Measurements from ENCODE around the gene EID2B. TPM values are rescaled to one million over a fixed set of nuclear protein-coding genes. Genes with fewer than 3 reads are reported as not detected.

The EID2B gene
- total and polyA plus RNA-seq, 10 of the 15 experiments (the other 5 are each of a cell fraction or from before 2014, with no cell fraction given): 2.9 to 10.1 (median 5.0) TPM

DNA sequence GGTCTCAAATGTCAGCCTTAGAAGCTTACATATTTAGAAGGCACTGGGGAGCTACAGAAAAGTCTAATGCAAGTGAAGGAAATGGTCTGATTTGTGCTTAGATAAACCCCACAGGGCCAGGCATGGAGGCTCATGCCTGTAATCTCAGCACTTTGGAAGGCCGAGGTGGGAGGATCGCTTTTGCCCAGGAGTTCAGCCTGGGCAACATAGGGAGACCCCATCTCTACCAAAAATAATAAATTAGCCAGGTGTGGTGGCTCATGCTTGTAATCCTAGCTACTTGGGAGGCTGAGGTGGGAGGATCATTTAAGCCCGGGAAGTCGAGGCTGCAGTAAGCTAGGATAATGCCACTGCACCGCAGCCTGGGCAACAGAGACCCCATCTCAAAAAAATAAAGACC is 36.6 kb downstream of the EID2B start:
- Histone ChIP-seq H3K79me2 (ENCODE audit: control insufficient read depth, insufficient read depth, low read length) (no peaks in the 10 kb centered on the region), H4K20me1 (ENCODE audit: control insufficient read depth, insufficient read depth) (no peaks in the 10 kb centered on the region), H3K9me3 (replicated peaks; ENCODE audit: control insufficient read depth, insufficient read depth, low read length) (no peaks in the 10 kb centered on the region), H3K4me3 (no peak overlapping the region), H3K27me3 (replicated peaks in 1 of 2; ENCODE audit: control insufficient read depth in 2 of 2, insufficient read depth in 2 of 2, low read length in 1 of 2) (peaks cover 0 to 19% of the 10 kb centered on the region in 2 experiments; a peak in 2 of 4 replicates), H3K27ac (ENCODE audit: control insufficient read depth, insufficient read depth) (no peak overlapping the region), H3K4me2 (ENCODE audit: control insufficient read depth, insufficient read depth) (no peak overlapping the region), H2AFZ (ENCODE audit: control insufficient read depth, low read depth, low read length) (no peak overlapping the region), H3K36me3 (ENCODE audit: control insufficient read depth in 2 of 2, insufficient read depth in 2 of 2, low read length in 1 of 2) (no peaks in the 10 kb centered on the region), H3K9ac (ENCODE audit: control insufficient read depth, insufficient read depth, low read length) (no peak overlapping the region), H3K4me1 (ENCODE audit: control insufficient read depth, insufficient read depth, low read length) (peaks cover 10% of the 10 kb centered on the region)
- 28% methylated on average over 5 of the region's 5 CpGs for WGBS (ENCODE audit: insufficient coverage, insufficient replicate concordance, low lambda C conversion rate, missing lambda C conversion rate)
- ATAC-seq (no peak), DNase-seq (ENCODE audit: low read depth, low spot score) (no peak), FAIRE-seq (no peak)
- ChIA-PET POLR2A (interaction anchor here (1.0 kb wide), 1 partner anchor 60 kb away, joined by 3 read pairs; the partner anchor contains the start of gene RPS16), SMC1A (ENCODE audit: uncharacterized antibody, unreplicated experiment) (interaction anchor here (0.8 to 1.5 kb wide), 2 partner anchors 55 to 177 kb away, joined by 3 to 4 read pairs; no protein-coding TSS in a partner anchor), RAD21 (ENCODE audit: unreplicated experiment) (no interaction called here), CTCF (interaction anchor here (0.6 to 2.9 kb wide), 5 partner anchors 19 to 177 kb away, joined by 3 to 16 read pairs (median 4); partner anchors contain the start of gene SELENOV)
- in situ Hi-C loops (cut with MboI): no loop called here
- BruUV-seq (replicated peaks): no TSS peak
- intact Hi-C loops (cut with micrococcal nuclease; ENCODE audit: unreplicated experiment): loop anchor here (5.0 kb wide), 1 partner anchor 49 kb away; the partner anchor contains the start of gene SUPT5H
- TF ChIP-seq KLF5 (IDR thresholded peaks at IDR 0.05; ENCODE audit: partially characterized antibody) (no peak), TCF7 (IDR thresholded peaks at IDR 0.05; ENCODE audit: borderline replicate concordance) (no peak), CHD4 (IDR thresholded peaks at IDR 0.05) (no peak), NR2C1 (IDR thresholded peaks at IDR 0.05) (no peak), ASH2L (IDR thresholded peaks at IDR 0.05; ENCODE audit: borderline replicate concordance, low read depth) (no peak)
- TF ChIP-seq, protein P1, sequence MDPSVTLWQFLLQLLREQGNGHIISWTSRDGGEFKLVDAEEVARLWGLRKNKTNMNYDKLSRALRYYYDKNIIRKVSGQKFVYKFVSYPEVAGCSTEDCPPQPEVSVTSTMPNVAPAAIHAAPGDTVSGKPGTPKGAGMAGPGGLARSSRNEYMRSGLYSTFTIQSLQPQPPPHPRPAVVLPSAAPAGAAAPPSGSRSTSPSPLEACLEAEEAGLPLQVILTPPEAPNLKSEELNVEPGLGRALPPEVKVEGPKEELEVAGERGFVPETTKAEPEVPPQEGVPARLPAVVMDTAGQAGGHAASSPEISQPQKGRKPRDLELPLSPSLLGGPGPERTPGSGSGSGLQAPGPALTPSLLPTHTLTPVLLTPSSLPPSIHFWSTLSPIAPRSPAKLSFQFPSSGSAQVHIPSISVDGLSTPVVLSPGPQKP (IDR thresholded peaks at IDR 0.05; ENCODE audit: low read depth, low read length): no peak

DNA sequence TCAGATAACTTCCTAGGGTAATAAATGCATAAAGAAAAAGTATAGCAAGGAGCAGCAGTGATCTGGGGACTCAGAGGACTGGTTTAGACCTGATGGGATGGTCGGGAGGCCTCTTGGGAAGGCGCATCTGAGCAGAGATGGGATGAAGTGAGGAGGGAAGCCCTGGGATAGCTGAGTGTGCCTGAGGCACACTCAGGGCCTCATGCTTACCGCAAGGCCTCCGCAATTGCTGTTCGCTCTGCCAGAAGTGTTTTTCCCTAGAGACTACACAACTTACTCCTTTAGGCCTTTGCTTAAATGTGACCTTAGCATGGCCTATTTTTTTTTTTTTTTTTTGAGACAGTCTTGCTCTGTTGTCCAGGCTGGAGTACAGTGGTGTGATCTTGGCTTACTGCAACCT is 38.0 kb downstream of the EID2B start:
- Histone ChIP-seq H2AFZ (ENCODE audit: control insufficient read depth, low read depth, low read length) (no peak overlapping the region), H3K4me3 (no peak overlapping the region), H3K27ac (ENCODE audit: control insufficient read depth, insufficient read depth) (no peak overlapping the region), H3K4me2 (ENCODE audit: control insufficient read depth, insufficient read depth) (no peak overlapping the region), H3K4me1 (ENCODE audit: control insufficient read depth, insufficient read depth, low read length) (peaks cover 10% of the 10 kb centered on the region), H3K9me3 (replicated peaks; ENCODE audit: control insufficient read depth, insufficient read depth, low read length) (no peaks in the 10 kb centered on the region), H3K36me3 (ENCODE audit: control insufficient read depth in 2 of 2, insufficient read depth in 2 of 2, low read length in 1 of 2) (peaks cover 2 to 5% of the 10 kb centered on the region in 2 experiments; a peak in 1 of 4 replicates), H3K27me3 (replicated peaks in 1 of 2; ENCODE audit: control insufficient read depth in 2 of 2, insufficient read depth in 2 of 2, low read length in 1 of 2) (peaks cover 0 to 19% of the 10 kb centered on the region in 2 experiments; a peak in 2 of 4 replicates), H3K79me2 (ENCODE audit: control insufficient read depth, insufficient read depth, low read length) (no peaks in the 10 kb centered on the region), H4K20me1 (ENCODE audit: control insufficient read depth, insufficient read depth) (no peaks in the 10 kb centered on the region), H3K9ac (ENCODE audit: control insufficient read depth, insufficient read depth, low read length) (no peak overlapping the region)
- intact Hi-C loops (cut with micrococcal nuclease; ENCODE audit: unreplicated experiment) (loop anchor here (5.0 kb wide), 1 partner anchor 47 kb away; the partner anchor contains the start of gene SUPT5H), in situ Hi-C loops (cut with MboI) (no loop called here)
- POLR2A ChIA-PET: no interaction called here
- no TSS peak for BruUV-seq (replicated peaks)
- no peak for FAIRE-seq
- 90% methylated on average over 5 of the region's 5 CpGs for WGBS (ENCODE audit: insufficient coverage, insufficient replicate concordance, low lambda C conversion rate, missing lambda C conversion rate)
- SMC1A ChIA-PET (ENCODE audit: uncharacterized antibody, unreplicated experiment): no interaction called here
- RAD21 ChIA-PET (ENCODE audit: unreplicated experiment): no interaction called here
- CTCF ChIA-PET: interaction anchor here (0.6 kb wide), 1 partner anchor 20 kb away, joined by 3 read pairs; no protein-coding TSS in a partner anchor
- no peak for DNase-seq (ENCODE audit: low read depth, low spot score)
- no peak for ATAC-seq
- no peak for TF ChIP-seq TARDBP (IDR thresholded peaks at IDR 0.05; ENCODE audit: borderline replicate concordance)
- no peak for TF ChIP-seq MYC (IDR thresholded peaks at IDR 0.05; ENCODE audit: insufficient read depth, insufficient read length, insufficient replicate concordance, low read length, severe bottlenecking)
- no peak for TF ChIP-seq ZNF217 (IDR thresholded peaks at IDR 0.05)
- no peak for TF ChIP-seq STAT1 (conservative IDR thresholded peaks at IDR 0.05)
- TF ChIP-seq BRCA1 (IDR thresholded peaks at IDR 0.05; ENCODE audit: low read depth, low read length): no peak
- no peak for TF ChIP-seq CEBPB (IDR thresholded peaks at IDR 0.05; ENCODE audit: borderline replicate concordance in 1 of 2, low read depth in 2 of 2, low read length in 2 of 2)
- TF ChIP-seq, protein P2, sequence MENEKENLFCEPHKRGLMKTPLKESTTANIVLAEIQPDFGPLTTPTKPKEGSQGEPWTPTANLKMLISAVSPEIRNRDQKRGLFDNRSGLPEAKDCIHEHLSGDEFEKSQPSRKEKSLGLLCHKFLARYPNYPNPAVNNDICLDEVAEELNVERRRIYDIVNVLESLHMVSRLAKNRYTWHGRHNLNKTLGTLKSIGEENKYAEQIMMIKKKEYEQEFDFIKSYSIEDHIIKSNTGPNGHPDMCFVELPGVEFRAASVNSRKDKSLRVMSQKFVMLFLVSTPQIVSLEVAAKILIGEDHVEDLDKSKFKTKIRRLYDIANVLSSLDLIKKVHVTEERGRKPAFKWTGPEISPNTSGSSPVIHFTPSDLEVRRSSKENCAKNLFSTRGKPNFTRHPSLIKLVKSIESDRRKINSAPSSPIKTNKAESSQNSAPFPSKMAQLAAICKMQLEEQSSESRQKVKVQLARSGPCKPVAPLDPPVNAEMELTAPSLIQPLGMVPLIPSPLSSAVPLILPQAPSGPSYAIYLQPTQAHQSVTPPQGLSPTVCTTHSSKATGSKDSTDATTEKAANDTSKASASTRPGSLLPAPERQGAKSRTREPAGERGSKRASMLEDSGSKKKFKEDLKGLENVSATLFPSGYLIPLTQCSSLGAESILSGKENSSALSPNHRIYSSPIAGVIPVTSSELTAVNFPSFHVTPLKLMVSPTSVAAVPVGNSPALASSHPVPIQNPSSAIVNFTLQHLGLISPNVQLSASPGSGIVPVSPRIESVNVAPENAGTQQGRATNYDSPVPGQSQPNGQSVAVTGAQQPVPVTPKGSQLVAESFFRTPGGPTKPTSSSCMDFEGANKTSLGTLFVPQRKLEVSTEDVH (IDR thresholded peaks at IDR 0.05; ENCODE audit: low read depth, partially characterized antibody): no peak
- TF ChIP-seq ETV6 (conservative IDR thresholded peaks at IDR 0.05 in 1 of 2, IDR thresholded peaks at IDR 0.05 in 1 of 2; ENCODE audit: borderline replicate concordance in 1 of 2, low read depth in 1 of 2): no peak
